ENCODE results near the gene BABAM1. TPM values are rescaled to one million over a fixed set of nuclear protein-coding genes. Genes with fewer than 3 reads are reported as not detected.
A peak's percentile ranks its signal among the peaks of the same experiment; 100 is the strongest.

BABAM1 gene
- 85.8 TPM for total RNA-seq
- polyA plus RNA-seq (ENCODE audit: insufficient read depth in 1 of 8, insufficient read length in 8 of 8, low replicate concordance in 1 of 8): 10 to 100 TPM; 81.3 to 97.9 (median 92.8) TPM
- long read RNA-seq, donor 1, transcript BABAM1-208 (9 exons, 1,470 nt): major isoform, 7 of 10 reads
- long read RNA-seq, donor 1, partial matches to known transcripts: 0 of 10 reads
- long read RNA-seq, donor 1, other reads (novel, unspliced or antisense): 0 of 10 reads
- long read RNA-seq, donor 2, partial matches to known transcripts: 0 of 4 reads
- long read RNA-seq, donor 2, other reads (novel, unspliced or antisense): 0 of 4 reads
- long read RNA-seq, donor 3, transcript BABAM1-208 (9 exons, 1,470 nt): major isoform, 22 of 36 reads
- long read RNA-seq, donor 3, transcript BABAM1-201 (9 exons, 1,472 nt): minor isoform, 5 of 36 reads
- long read RNA-seq, donor 3, partial matches to known transcripts: 5 of 36 reads
- long read RNA-seq, donor 3, other reads (novel, unspliced or antisense): 0 of 36 reads
- long read RNA-seq, donor 4, transcript BABAM1-208 (9 exons, 1,470 nt): major isoform, 11 of 20 reads
- long read RNA-seq, donor 4, partial matches to known transcripts: 0 of 20 reads
- long read RNA-seq, donor 4, other reads (novel, unspliced or antisense): 0 of 20 reads
- long read RNA-seq, donor 5, transcript BABAM1-208 (9 exons, 1,470 nt): major isoform, 56 of 98 reads
- long read RNA-seq, donor 5, transcript BABAM1-213 (9 exons, 1,366 nt): minor isoform, 5 of 98 reads
- long read RNA-seq, donor 5, transcript BABAM1-201 (9 exons, 1,472 nt): minor isoform, 13 of 98 reads
- long read RNA-seq, donor 5, partial matches to known transcripts: 20 of 98 reads
- long read RNA-seq, donor 5, other reads (novel, unspliced or antisense): 0 of 98 reads
- long read RNA-seq, donor 6, transcript BABAM1-208 (9 exons, 1,470 nt): major isoform, 43 of 58 reads
- long read RNA-seq, donor 6, transcript BABAM1-201 (9 exons, 1,472 nt): minor isoform, 8 of 58 reads
- long read RNA-seq, donor 6, partial matches to known transcripts: 0 of 58 reads
- long read RNA-seq, donor 6, other reads (novel, unspliced or antisense): 0 of 58 reads
- long read RNA-seq, donor 7, transcript BABAM1-201 (9 exons, 1,472 nt): minor isoform, 7 of 34 reads
- long read RNA-seq, donor 7, transcript BABAM1-208 (9 exons, 1,470 nt): major isoform, 23 of 34 reads
- long read RNA-seq, donor 7, partial matches to known transcripts: 0 of 34 reads
- long read RNA-seq, donor 7, other reads (novel, unspliced or antisense): 0 of 34 reads
- long read RNA-seq, donor 8, transcript BABAM1-208 (9 exons, 1,470 nt): major isoform, 15 of 34 reads
- long read RNA-seq, donor 8, partial matches to known transcripts: 14 of 34 reads
- long read RNA-seq, donor 8, other reads (novel, unspliced or antisense): 0 of 34 reads
- long read RNA-seq, donor 9, transcript BABAM1-208 (9 exons, 1,470 nt): major isoform, 11 of 14 reads
- long read RNA-seq, donor 9, partial matches to known transcripts: 0 of 14 reads
- long read RNA-seq, donor 9, other reads (novel, unspliced or antisense): 0 of 14 reads
- long read RNA-seq, donor 10, transcript BABAM1-208 (9 exons, 1,470 nt): major isoform, 31 of 40 reads
- long read RNA-seq, donor 10, partial matches to known transcripts: 0 of 40 reads
- long read RNA-seq, donor 10, other reads (novel, unspliced or antisense): 0 of 40 reads
- long read RNA-seq, donor 11, transcript BABAM1-208 (9 exons, 1,470 nt): major isoform, 19 of 26 reads
- long read RNA-seq, donor 11, partial matches to known transcripts: 0 of 26 reads
- long read RNA-seq, donor 11, other reads (novel, unspliced or antisense): 0 of 26 reads

GRCh38 chr19:17266975-17267788 is at the start of gene BABAM1:
BABAM1 (plus strand) TSS chr19:17267443; CDS start chr19:17268807, 1,364 bp downstream.
- WGBS (ENCODE audit: insufficient coverage): under 1% methylated on average over 21 of the region's 27 CpGs
- Histone ChIP-seq H3K27ac (ENCODE audit: low read length) (peak within 1 kb of the TSS; percentile 89), H3K36me3 (ENCODE audit: control insufficient read depth, insufficient read depth, low read length) (peaks cover 27% of the 10 kb centered on the region), H3K9me3 (replicated peaks; ENCODE audit: control insufficient read depth, low read depth, low read length) (no peaks in the 10 kb centered on the region), H3K4me3 (ENCODE audit: low read length) (peak within 1 kb of the TSS; percentile 83), H3K27me3 (ENCODE audit: control insufficient read depth, insufficient read depth, low read length) (no peaks in the 10 kb centered on the region), H3K4me1 (ENCODE audit: control insufficient read depth, insufficient read depth, low read length) (peaks cover 15% of the 10 kb centered on the region)
- DNase-seq: peak; percentile 99

DNA sequence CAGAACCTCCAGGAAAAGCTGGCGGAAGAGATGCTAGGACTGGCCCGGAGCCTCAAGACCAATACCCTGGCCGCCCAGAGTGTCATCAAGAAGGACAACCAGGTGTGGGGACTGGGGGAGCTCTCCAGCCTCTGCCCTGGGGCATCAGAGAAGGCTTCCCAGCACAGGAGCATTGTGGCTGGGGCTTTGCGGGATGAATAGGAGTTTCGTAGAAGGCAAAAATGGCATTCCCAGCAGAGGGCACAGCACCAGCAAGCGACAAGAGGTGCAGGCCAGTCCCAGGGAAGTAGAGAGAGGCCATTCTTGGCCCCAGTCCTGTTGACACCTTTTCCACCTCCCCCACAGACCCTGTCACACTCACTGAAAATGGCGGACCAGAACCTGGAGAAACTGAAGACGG is 48.0 kb upstream of the BABAM1 start:
- Histone ChIP-seq H3K27me3 (ENCODE audit: control insufficient read depth, insufficient read depth, low read length) (no peaks in the 10 kb centered on the region), H3K4me1 (ENCODE audit: control insufficient read depth, insufficient read depth, low read length) (peaks cover 14% of the 10 kb centered on the region), H3K36me3 (ENCODE audit: control insufficient read depth, insufficient read depth, low read length) (peaks cover 26% of the 10 kb centered on the region), H3K27ac (ENCODE audit: low read length) (no peak overlapping the region), H3K4me3 (ENCODE audit: low read length) (no peak overlapping the region), H3K9me3 (replicated peaks; ENCODE audit: control insufficient read depth, low read depth, low read length) (no peaks in the 10 kb centered on the region)
- DNase-seq: no peak
- WGBS (ENCODE audit: insufficient coverage): 98% methylated on average over 5 of the region's 8 CpGs

DNA sequence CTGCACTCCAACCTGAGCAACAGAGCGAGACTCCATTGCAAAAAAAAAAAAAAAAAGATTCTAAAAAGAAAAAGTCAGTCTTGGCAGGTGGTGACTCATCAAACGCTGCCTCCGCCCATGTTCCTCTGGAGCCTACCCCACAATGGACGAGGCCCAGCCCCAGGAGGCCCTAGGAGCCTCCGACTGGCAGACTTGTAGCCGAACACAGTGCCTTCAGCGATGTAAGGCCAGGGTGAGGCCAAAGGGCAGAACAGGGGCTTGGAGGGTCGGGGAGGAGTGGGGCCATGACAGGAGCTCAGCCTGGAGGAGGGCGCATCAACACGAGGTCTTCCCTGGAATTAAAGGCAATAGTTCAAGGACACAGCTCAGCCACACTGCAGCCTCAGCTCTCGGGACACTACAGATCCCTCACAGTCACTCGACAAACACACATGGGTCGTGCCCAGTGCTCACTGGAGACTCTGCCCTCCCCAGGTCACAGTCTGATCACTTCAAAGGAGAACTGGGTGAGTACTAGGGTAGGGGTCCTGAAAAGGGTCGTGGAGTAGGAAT is 47.0 kb upstream of the BABAM1 start:
- no peak overlapping the region for H3K27ac ChIP-seq (ENCODE audit: low read length)
- H3K27me3 ChIP-seq (ENCODE audit: control insufficient read depth, insufficient read depth, low read length): no peaks in the 10 kb centered on the region
- no peaks in the 10 kb centered on the region for H3K9me3 ChIP-seq (replicated peaks; ENCODE audit: control insufficient read depth, low read depth, low read length)
- H3K4me1 ChIP-seq (ENCODE audit: control insufficient read depth, insufficient read depth, low read length): peaks cover 7% of the 10 kb centered on the region
- no peak for DNase-seq
- no peak overlapping the region for H3K4me3 ChIP-seq (ENCODE audit: low read length)
- H3K36me3 ChIP-seq (ENCODE audit: control insufficient read depth, insufficient read depth, low read length): peaks cover 26% of the 10 kb centered on the region
- WGBS (ENCODE audit: insufficient coverage): 50% methylated on average over 2 of the region's 14 CpGs

DNA sequence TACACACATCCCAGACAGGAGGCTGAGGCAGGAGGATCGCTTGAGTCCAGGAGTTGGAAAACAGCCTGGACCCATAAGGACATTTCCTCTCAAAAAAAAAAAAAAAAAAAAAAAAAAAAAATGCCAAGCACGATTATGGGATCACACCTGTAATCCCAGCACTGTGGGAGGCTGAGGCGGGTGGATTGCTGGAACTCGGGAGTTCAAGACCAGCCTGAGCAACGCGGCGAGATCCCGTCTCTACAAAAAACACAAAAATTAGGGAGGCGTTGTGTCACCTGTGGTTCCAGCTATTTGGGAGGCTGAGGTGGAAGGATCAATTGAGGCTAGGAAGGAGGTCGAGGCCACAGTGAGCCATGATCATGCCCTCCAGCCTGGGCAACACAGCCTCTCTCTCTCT is 42.2 kb upstream of the BABAM1 start:
- Histone ChIP-seq H3K4me1 (ENCODE audit: control insufficient read depth, insufficient read depth, low read length) (peaks cover 15% of the 10 kb centered on the region), H3K9me3 (replicated peaks; ENCODE audit: control insufficient read depth, low read depth, low read length) (no peaks in the 10 kb centered on the region), H3K36me3 (ENCODE audit: control insufficient read depth, insufficient read depth, low read length) (peaks cover 9% of the 10 kb centered on the region), H3K4me3 (ENCODE audit: low read length) (no peak overlapping the region), H3K27me3 (ENCODE audit: control insufficient read depth, insufficient read depth, low read length) (no peaks in the 10 kb centered on the region), H3K27ac (ENCODE audit: low read length) (no peak overlapping the region)
- no CpG with 5 or more reads among the region's 10 CpGs for WGBS (ENCODE audit: insufficient coverage)
- DNase-seq: no peak

DNA sequence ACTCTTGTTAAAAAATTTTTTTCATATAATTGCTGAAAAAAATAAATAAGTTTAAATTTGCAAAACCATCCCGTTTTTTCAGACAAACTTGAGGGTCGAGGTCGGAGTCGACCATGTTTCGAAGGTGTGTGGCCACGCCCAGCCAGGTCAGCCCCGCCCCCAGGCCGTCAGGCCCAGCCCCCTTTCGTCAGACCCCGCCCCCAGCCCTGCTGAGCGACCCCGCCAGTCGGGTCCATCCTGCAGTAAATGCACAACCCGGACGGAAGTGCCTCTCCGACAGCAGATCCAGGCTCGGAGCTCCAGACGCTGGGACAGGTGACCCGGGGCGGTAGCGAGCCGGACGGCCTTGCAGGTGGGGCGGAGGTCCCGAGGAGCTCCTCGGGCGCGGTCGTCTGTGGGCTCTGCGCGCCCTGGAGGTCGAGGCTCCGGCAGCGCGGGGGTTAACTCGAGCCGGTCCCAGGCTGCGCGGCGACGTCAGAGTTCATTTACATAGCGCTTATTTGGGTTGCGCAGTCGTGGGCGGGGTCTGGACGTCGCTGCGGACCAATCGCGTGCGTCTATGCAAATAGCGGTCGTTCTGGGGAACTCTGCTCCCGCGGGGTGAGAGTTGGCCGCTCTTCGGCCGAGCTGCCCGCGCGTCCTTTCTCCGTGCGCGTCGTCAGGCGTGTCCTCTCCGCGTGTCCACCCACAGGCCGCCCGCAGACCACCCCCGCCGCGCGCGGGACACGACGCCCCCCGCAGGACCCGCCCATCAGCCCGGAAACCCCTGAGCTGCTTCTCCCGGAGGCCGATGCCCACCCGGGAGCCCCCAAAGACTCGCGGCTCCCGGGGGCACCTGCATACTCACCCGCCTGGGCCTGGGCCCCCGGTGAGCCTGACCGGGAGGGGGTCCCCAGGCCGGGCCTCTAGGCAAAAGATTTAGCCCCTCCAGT is 41.0 kb upstream of the BABAM1 start, which contains the start of gene OCEL1:
OCEL1 (plus strand) TSS at position 225 of the 932 bp plus-strand sequence; CDS start at position 247, 22 bp downstream.
- Histone ChIP-seq H3K4me3 (ENCODE audit: low read length) (peak within 1 kb of the TSS; percentile 82), H3K27me3 (ENCODE audit: control insufficient read depth, insufficient read depth, low read length) (no peaks in the 10 kb centered on the region), H3K27ac (ENCODE audit: low read length) (peak within 1 kb of the TSS; percentile 96), H3K36me3 (ENCODE audit: control insufficient read depth, insufficient read depth, low read length) (peaks cover 20% of the 10 kb centered on the region), H3K4me1 (ENCODE audit: control insufficient read depth, insufficient read depth, low read length) (peaks cover 15% of the 10 kb centered on the region), H3K9me3 (replicated peaks; ENCODE audit: control insufficient read depth, low read depth, low read length) (no peaks in the 10 kb centered on the region)
- under 1% methylated on average over 88 of the region's 90 CpGs for WGBS (ENCODE audit: insufficient coverage)
- peak; percentile 99 for DNase-seq

DNA sequence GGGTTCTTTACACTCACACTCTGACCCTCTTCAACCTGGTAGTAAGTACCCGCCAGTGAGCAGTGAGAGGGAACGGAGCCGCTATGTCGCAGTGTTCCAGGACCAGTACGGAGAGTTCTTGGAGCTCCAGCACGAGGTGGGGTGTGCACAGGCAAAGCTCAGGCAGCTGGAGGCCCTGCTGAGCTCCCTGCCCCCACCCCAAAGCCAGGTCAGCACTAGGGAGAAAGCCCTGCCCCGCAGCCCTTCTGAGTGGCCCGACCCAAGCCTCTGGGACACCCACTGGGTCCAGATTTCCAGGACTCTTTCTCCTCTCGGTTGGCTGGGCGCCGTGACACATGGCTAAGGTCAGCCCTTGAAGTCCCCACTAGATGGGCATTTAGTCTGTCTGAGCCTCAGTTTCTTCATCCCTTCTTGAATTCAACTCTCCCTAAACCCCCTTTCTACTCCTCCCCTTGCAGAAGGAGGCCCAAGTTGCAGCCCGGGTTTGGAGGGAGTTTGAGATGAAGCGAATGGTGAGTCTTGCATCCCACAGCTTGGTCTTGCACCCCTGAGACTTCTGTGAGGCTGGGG is 39.4 kb upstream of the BABAM1 start:
- H3K36me3 ChIP-seq (ENCODE audit: control insufficient read depth, insufficient read depth, low read length): peaks cover 35% of the 10 kb centered on the region
- H3K27ac ChIP-seq (ENCODE audit: low read length): no peak overlapping the region
- DNase-seq: no peak

DNA sequence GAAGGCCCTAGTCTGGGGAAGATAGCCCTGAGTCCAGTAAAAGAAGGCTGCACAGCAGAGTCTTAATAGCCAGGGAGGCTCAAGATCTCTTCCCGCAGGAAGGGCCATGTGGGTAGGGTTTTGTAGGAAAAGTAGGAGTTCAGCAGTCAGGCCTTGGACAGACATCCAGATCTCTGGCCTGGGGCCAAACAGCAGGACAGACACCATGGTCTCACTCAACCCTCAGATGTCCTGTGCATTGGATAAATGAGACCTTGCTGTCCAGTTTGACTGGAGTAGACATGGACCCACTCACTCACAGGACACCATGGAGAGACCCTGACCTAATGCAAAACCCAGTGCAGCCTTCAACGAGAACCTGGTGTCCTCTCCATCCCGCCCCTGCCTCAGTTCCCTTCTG is 37.4 kb upstream of the BABAM1 start:
- peaks cover 23% of the 10 kb centered on the region for H3K4me1 ChIP-seq (ENCODE audit: control insufficient read depth, insufficient read depth, low read length)
- no peak overlapping the region for H3K4me3 ChIP-seq (ENCODE audit: low read length)
- H3K36me3 ChIP-seq (ENCODE audit: control insufficient read depth, insufficient read depth, low read length): peaks cover 48% of the 10 kb centered on the region
- no peaks in the 10 kb centered on the region for H3K27me3 ChIP-seq (ENCODE audit: control insufficient read depth, insufficient read depth, low read length)
- H3K27ac ChIP-seq (ENCODE audit: low read length): no peak overlapping the region
- no peak for DNase-seq
- no peaks in the 10 kb centered on the region for H3K9me3 ChIP-seq (replicated peaks; ENCODE audit: control insufficient read depth, low read depth, low read length)
- WGBS (ENCODE audit: insufficient coverage): 70% methylated on average over 2 of the region's 3 CpGs

More for the DNA sequence above, 39.4 kb upstream of the BABAM1 start:
- H3K27me3 ChIP-seq (ENCODE audit: control insufficient read depth, insufficient read depth, low read length): no peaks in the 10 kb centered on the region
- H3K4me1 ChIP-seq (ENCODE audit: control insufficient read depth, insufficient read depth, low read length): peaks cover 15% of the 10 kb centered on the region
- 58% methylated on average over 7 of the region's 13 CpGs for WGBS (ENCODE audit: insufficient coverage)
- H3K9me3 ChIP-seq (replicated peaks; ENCODE audit: control insufficient read depth, low read depth, low read length): no peaks in the 10 kb centered on the region
- H3K4me3 ChIP-seq (ENCODE audit: low read length): no peak overlapping the region
